ENCODE measurements around the gene TMEM38B.

GRCh38 chr9:105816202-105816744 is 121.9 kb downstream of the TMEM38B start:
- TF ChIP-seq EZH2 (IDR thresholded peaks at IDR 0.05; ENCODE audit: borderline replicate concordance) (no peak), CTCF (IDR thresholded peaks at IDR 0.05; ENCODE audit: poor library complexity) (no peak), EZH2phosphoT487 (IDR thresholded peaks at IDR 0.05; ENCODE audit: low read depth, severe bottlenecking, unreplicated experiment) (no peak)

Data from hepatocyte (in vitro differentiated cells).